HuH-7 (cell line): ENCODE measurements around the gene SYT8.
A peak's percentile ranks its signal among the peaks of the same experiment; 100 is the strongest.
"Not testable (repeated sequence)": the region's sequence is repeated elsewhere in the genome, so short reads cannot be mapped to it uniquely, and the experiment has no call there.

Experiments
- DNase-seq: peaks from one replicate; pipeline ENCODE4 v3.0.0; 2011; ENCODE audit warnings: low spot score

SYT8 gene

GRCh38 chr11:1873813-1874150 is 39.0 kb downstream of the SYT8 start:
- DNase-seq = not testable (repeated sequence)

- not testable (repeated sequence) for DNase-seq
These were observed 39.8 kb downstream of the SYT8 start for GRCh38 chr11:1874441-1875092.

GRCh38 chr11:1875093-1875850 is 40.5 kb downstream of the SYT8 start:
- DNase-seq = no peak

- not testable (repeated sequence) for DNase-seq
These were observed 41.1 kb downstream of the SYT8 start for GRCh38 chr11:1875851-1876301.

GRCh38 chr11:1876361-1877063 is 41.7 kb downstream of the SYT8 start:
- peak; percentile 96 for DNase-seq

GRCh38 chr11:1877211-1878136 is 42.7 kb downstream of the SYT8 start:
- no peak for DNase-seq

- DNase-seq = no peak
These were observed 43.6 kb downstream of the SYT8 start for GRCh38 chr11:1878137-1879031.

- DNase-seq = no peak
These were observed 44.7 kb downstream of the SYT8 start for GRCh38 chr11:1879342-1879940.

- DNase-seq = no peak
These were observed 45.3 kb downstream of the SYT8 start for GRCh38 chr11:1879941-1880720.

GRCh38 chr11:1880746-1881441 is 46.1 kb downstream of the SYT8 start:
- no peak for DNase-seq

- no peak for DNase-seq
These were observed 46.9 kb downstream of the SYT8 start for GRCh38 chr11:1881442-1882264.

GRCh38 chr11:1882265-1883238 is 47.8 kb downstream of the SYT8 start:
- peak; percentile 99 for DNase-seq

GRCh38 chr11:1883346-1884302 is 48.8 kb downstream of the SYT8 start:
- DNase-seq = no peak

- no peak for DNase-seq
These were observed 49.5 kb downstream of the SYT8 start for GRCh38 chr11:1884303-1884700.

- DNase-seq = not testable (repeated sequence)
These were observed 51.8 kb downstream of the SYT8 start for GRCh38 chr11:1886551-1886950.
